HG03039 (cell line): ENCODE measurements around the gene HDAC4.
"Not testable (repeated sequence)": the region's sequence is repeated elsewhere in the genome, so short reads cannot be mapped to it uniquely, and the experiment has no call there.

Experiments
- ATAC-seq: cut with Tn5 transposase; IDR thresholded peaks from one replicate; pipeline ENCODE4 v1.9.1; 2021; ENCODE audit warnings: mild to moderate bottlenecking, moderate library complexity; ENCODE audit not compliant: unreplicated experiment

HDAC4 gene

DNA sequence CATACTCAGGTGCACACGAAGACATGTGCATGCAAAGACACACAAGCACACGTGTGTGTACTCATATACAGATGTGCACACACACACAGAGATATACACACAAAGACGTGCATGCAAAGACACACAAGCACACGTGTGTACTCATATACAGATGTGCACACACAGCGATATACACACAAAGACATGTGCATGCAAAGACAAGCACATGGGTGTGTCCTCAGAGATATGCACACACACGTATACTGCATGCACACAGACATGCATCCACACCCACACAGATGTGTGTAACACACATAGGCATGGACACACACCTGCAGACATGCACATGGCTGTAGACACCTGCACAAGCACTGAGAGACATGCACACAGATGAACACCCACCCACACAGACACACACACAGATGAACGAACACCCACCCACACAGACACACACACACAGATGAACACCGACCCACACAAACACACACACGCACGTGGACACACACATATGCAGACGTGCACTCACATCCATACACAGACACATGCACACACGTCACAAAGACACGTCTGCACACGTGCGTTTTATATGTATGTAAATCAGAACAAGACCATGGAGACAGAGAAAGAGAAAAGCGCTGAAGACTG is 321.0 kb downstream of the HDAC4 start:
- no peak for ATAC-seq

DNA sequence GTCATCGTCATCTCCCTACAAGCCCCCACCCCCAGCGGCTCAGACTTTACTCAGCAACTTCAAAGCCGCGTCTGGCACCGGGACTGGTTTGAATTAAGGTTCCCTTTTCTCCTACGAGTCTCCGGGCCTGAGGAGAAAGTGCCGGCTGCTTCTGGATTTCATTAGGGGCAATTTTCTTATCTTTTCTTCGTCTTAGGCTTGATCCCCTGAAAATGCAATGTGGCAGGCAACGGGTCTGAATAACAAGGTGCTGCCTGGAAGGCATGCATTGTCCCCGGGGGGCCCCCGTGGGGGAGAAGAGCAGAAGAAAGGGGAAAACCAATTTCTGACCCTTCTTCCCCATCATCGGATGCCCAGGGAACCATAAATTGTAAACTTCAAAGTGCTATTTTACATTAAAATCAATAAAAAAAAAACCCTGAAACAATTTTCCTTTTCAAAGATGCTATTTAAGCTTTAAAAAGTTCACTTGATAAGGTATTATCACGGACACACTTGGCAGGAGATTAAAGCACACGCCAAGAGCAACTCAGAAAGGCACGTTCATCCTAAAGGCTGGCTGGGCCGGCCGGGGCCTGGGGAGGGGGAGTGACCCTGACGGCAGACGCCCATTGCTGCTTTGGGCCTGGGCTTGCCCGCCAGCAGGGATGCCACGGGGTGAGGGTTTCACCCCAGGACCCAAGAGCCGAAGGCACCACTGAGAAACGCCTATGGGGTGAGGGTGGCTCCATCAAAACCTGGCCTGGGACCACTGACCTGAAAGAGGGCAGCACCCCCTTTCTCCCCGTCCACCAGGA is 322.5 kb downstream of the HDAC4 start:
- ATAC-seq = no peak

DNA sequence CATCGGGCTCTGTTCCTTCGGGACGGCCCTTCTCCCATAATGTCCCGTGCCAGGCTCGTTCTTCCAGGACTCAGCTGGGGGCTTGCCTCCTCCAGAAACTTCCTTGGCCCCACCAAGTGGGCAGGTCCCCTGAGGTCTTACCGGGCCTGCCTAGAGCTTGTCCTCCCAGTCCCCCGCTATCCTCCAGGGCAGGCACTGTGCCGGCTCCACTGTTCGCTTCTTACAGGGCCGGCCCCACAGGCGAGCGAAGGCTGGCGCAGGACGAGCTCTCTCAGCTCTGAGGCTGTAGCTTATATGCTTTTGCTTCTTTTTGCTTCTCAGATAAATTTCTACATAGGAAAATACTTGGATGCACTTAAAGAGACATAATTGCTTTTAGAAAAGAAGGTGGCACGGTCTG is 323.6 kb downstream of the HDAC4 start:
- no peak for ATAC-seq

DNA sequence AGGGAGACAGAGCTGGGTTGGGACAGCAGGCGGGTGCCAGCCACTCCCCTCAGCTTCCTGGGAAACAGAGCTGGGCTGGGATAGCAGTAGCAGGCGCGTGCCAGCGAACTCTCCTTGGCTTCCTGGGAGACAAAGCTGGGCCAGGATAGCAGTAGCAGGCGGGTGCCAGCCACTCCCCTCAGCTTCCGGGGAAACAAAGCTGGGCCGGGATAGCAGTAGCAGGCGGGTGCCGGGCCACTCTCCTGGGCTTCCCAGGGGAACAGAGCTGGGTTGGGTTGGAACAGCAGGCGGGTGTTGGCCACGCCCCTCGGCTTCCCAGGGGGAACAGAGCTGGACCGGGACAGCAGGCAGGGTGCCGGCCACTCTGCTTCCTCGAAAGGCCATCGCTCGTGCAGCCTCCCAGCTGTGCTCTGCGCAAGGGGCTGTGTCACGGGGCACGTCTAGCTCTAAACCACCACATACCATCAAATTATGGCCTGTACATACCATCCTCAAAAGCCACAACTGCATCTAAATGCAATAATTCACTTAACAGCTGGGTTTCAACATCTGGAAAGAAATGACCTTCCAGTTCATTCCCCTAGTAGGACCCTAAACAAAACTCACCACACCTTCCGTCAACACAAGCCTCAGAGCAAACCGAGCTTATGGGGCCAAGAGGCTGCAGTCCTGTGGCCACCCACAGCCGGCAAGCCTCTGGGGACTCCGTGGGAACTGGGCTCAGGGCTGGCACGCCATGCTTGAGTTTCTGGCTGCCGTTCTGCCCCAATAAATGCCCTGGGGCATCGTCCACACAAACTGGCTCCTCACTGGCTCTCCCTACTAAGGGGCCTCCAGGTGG is 324.7 kb downstream of the HDAC4 start:
- no peak for ATAC-seq

DNA sequence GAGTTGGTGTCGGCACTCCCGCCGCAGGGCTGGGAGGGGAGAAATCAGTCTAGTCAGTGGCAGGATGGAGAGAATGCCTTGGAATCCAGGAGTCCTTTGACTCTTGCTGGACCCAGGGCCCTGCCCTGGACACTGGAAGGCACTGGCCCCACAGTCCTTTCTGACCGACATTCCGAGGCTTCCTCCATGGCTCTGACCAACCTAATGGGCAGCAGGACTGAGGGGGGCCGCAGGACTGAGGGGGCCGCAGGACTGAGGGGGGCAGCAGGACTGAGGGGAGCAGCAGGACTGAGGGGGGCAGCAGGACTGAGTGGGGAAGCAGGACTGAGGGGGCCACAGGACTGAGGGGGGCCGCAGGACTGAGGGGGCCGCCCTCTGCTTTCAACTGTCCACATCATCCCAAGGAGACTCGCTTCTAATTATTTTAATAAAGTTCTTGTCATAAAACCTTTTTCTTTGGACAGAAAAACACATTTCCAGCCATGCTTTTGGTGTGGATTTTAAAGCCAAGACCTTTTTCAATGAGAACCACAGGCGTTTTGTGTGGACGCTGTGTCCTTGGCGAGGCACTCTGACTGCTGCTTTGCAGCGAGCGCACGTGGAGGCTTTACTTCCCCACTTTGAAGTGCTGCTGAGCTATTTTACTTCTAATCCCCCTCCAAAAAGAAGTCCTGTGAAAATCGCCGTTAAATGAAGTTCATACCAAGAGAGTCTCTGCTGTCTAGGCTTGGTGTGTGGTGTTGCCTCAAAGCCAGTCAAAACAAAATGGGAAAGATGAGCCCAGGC is 326.9 kb downstream of the HDAC4 start:
- ATAC-seq = no peak

DNA sequence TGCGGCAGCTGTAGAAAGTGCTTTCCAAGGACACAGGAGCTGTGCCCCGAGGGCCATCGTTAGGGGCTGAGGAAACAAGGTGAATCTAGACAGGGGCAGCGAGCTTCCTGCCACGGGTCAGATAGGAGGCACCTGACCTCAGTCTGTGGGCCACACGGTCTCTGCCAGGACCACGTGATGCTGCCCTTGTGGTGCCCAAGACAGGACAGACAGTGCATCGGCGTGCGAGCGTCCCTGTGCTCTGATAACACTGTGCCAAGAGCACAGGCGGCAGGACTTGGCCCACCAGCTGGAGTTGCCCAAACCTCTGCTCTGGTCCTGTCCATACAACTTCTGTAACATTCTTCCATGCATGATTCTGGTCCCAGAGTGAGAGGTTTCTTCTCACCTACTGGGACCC is 327.6 kb downstream of the HDAC4 start:
- ATAC-seq = no peak

DNA sequence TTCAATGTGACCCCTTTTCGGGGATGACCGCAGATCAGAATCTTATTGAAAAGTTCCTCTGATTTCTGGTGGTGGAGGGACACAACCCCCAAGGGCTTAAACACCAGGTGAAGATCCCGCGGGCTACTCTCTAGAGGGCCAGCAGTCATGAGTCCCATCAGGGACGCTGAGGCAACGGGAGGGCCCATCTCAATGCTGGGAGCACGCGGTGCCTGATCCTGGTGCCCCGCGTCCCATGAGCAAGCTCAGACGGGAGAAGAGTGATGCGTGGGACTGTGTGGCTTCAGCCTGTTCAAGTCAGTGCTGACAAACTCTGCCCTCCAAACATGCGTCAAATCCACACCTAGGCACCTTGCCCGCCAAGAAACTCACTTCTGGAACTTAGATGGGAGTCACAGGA is 328.0 kb downstream of the HDAC4 start:
- ATAC-seq = no peak

DNA sequence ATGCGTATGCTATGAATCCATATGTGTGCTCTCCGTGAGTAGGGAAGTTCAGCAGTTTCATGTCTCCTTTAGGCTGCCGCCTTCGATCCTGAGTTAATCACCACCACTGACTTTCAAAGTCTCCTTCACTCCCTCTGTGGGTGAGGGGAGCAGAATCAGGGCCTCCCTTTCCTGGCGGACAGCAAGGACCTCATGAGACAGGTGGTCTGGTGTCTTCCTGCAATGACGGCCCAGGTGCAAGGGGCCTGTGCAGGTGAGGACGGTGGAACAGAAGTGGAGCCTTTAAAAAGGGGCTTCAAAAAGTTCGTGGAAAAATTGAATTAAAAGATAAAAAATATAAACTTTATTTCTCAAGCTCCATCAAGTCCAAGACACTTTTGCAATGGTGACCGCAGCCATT is 330.4 kb downstream of the HDAC4 start:
- ATAC-seq = no peak

DNA sequence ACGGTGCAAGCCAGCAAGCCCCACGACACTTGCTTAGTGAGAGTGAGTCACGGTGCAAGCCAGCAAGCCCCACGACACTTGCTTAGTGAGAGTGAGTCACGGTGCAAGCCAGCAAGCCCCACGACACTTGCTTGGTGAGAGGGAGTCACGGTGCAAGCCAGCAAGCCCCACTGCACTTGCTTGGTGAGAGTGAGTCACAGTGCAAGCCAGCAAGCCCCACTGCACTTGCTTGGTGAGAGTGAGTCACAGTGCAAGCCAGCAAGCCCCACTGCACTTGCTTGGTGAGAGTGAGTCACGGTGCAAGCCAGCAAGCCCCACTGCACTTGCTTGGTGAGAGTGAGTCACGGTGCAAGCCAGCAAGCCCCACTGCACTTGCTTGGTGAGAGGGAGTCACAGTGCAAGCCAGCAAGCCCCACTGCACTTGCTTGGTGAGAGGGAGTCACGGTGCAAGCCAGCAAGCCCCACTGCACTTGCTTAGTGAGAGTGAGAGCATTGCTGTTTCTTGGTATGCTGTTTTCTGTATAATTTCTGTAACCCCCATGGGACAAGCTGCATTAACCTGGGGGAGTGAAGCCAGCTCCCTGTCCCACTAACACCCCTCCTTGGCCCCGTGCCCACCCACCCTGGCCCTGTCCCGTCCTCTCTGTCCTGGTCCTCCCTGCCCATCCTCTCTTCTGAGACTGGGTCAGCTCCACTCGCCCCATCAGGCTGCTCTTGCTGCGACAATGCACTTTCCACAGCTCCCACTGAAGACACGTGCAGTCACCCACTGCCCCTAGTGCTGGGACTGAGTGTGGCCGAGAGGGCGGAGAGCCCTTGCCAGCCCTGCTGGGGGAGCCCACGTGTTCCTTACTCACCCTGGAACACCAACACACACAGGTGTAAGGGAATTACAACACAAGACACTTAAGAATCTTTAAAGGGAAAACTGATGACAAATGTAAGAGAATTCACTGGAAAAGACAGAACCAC is 331.2 kb downstream of the HDAC4 start:
- not testable (repeated sequence) for ATAC-seq

DNA sequence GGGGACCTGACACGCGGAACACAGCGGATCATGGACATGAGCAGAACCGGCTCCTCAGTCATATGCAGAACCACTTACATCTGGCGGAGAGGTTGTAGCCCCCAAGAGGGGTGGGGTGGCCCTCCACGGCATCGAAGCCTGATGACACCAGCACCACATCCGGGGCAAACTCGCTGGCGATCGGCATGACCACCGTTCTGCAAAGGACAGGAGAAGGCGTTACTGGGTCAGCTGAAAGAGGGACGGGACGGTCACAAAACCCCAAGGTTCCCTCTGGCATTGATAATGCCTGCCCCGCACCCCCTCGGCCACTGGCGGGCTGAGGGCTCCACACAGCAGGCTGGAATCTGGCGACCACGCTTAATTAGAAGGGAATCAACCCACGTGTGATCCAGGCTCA is 332.4 kb downstream of the HDAC4 start:
- no peak for ATAC-seq

DNA sequence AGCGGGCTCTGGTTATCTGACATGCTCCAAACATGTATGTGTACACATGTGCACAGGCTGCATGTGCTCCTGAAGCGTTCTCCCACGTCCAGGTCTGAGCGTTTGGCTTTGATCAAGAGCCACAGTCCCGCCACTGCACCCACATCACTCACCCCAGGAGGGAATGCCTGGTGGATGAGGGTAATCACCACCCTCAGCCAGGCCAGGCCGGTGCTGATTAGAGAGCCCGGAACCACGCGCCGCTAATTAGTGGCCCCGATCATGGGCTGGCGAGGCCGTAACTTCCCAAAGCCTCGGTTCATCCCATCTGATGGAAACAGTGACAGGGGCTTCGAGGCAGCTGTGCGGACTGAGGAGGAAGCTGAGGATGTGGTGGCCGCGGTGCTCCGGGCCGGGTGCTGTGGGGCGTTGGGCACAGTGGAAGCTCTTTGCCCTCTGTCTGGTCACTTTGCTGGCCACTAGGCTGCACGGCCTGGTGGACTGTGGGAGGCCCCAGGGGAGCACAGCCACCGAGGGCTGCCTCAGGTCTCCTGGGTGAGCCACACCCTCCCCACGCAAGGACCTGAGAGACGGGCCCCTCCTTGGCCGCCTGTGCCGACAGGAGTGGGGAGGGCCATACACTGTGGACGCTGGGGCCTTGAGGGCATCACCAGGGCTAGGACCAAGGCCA is 333.5 kb downstream of the HDAC4 start:
- ATAC-seq = no peak

DNA sequence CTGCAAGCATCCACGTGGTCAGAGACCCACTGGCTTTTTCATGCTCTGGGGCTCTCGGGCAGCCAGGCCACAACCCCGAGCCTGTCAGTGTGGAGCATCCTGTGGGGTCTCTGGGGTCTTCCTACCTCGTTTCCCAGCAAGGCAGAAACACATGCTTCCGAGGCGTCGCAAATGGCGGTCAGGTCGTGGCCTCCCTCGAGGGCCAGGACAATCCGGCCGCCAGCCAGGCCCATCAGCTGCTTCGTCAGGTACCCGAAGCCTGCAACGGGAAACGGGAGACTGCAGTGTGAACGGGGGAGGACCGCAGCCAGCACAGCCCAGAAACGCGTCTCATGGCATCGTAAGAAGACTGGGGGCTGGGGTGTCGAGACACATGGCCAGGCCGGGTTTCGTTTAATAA is 334.2 kb downstream of the HDAC4 start:
- no peak for ATAC-seq

DNA sequence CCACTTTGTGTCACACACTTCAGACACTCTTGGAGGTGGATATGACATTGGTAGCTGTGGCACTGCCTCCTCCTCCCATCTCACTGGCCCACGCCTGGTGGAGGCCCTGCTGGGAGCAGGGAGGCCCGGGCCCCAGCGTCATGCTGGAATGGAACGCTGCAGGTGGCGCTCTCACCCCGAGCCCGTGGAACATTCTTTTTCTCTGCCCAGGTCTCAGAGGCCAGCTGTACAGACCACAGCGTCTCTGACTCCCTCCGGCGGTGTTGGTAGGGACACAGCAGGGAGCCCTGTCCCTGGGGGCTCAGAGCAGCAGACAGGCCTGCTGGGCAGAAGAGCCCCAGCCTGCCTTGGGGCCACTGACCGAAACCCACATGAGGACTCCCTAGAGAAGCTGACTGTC is 334.9 kb downstream of the HDAC4 start:
- ATAC-seq = no peak

DNA sequence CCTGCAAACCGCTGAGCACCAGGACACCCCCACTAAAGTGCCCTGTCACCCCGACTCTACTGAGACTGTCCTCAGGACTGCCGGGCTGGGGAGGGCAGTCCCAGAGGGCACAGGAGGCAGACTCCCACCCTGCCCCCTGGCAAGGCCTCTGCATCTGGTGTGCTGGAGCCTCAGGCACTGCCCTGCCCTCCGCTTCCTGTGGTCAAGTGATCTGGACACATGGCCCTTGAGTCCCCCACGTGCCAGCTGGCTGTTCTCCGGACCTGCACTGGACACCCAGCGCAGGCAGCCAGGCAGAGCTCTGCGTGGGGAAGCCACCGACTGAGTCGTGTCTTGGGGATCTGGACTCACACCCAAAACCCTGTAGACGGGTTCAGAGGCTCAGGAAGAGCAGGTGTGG is 335.3 kb downstream of the HDAC4 start:
- no peak for ATAC-seq

DNA sequence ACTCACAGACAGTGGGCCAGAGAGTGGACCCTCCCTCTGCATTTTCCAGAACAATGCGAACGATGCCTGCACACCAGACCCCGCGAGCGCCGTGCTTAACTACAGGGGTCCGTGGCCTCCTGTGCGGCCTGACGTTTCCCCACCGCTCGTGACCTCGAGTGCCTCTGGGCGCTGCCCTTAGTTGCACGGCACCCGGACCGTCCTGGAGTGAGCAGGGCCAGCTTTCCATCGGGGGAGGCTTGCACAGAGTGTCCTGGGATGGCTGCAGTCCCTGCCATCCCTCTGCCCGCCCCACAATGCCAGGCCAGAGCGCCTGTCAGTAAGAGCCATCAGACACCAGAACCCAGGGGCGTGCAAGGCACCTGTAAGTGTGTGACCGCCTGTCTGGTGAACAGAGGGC is 335.9 kb downstream of the HDAC4 start:
- no peak for ATAC-seq

DNA sequence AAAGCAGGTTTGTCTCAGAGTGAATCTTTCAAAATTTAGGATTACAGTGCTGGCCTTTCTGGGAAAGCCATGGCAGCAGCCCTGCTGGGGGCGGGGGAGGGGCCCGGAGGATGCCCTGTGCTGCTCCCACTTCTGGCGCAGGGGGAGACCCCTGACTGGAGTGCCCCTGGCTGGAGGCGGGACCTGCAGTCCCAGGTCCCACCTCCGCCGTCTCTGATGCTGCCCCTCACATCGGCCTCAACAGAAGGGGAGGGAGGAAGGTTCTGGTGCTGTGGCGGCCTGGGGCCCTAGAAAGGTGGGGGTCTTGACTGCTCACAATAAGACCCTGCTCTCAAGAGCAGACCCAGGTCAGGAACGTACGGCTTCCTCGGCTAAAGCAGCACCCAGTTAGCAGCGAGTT is 336.6 kb downstream of the HDAC4 start:
- ATAC-seq = no peak

DNA sequence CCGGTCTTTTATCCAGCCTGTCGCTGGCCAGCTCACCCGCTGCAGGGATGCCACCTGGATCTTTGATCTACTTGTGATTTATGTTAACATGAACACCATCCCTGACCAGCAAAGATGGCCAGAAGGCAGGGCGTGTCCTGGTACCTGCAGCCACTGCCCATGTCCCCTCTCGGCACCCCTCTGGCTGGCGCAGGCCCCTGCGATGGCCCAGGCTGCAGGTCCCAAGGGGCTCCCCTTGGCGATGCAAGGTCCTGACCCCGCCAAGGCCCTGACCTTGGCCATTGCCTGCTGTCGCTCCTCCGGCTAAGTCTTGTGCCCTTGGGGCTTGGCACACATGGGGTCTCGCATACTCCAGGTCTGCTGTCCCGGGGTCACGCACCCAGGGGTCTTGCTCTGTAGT is 338.1 kb downstream of the HDAC4 start:
- no peak for ATAC-seq

DNA sequence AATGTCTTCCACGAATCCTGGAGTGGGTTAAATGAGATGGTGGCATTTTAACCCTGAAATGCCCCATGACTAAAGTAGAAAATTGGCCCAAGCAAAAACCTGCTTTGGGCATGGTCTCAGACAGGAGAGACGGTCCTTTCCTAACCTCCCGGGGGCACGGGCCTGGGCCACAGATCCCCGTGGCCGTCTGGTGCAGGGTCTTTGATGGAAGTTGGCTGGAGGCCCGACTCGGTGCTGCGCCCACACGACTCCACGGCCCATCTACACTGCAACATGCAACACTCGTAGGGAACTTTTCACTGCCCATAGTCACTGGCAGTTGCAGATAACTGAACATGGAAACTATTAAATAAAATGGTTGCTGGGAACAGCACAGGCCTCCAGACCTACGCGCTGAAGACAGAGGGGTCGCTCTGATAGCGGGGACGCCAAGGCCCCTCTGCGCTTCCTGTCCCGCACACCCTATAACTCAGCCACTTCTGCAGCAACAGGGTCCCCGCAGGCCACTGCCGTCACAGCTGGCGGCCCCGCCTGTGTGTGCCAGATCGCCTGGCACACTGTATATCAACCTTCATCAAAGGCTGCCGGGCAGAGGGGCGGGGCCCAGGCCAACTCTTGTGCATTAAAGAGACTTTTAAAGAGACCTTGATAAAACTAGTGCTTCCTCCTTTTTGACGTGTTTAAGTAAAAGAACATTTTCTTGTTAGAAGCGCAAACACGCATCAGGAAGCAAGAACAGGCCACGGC is 338.8 kb downstream of the HDAC4 start:
- no peak for ATAC-seq
